Loucy (cell line): ENCODE measurements around the gene NTSR2.

Experiments used
- CTCF ChIP-seq: fragments of 200-600 bp; sonication (generic); conservative IDR thresholded peaks from 2 replicates; pipeline ENCODE4 v1.5.1; 2014; ENCODE audit warnings: mild to moderate bottlenecking, antibody characterized with exemption, low read length
- EZH2phosphoT487 ChIP-seq: fragments of 200-600 bp; IDR thresholded peaks from 2 replicates; pipeline ENCODE4 v1.6.1; 2018; ENCODE audit warnings: antibody characterized with exemption, mild to moderate bottlenecking, moderate library complexity, borderline replicate concordance

- TF ChIP-seq CTCF: no peak
- no peak for TF ChIP-seq EZH2phosphoT487
Observed at GRCh38 chr2:11701751-11702301, 31.8 kb upstream of the NTSR2 start.
